AG04450 (cell line): ENCODE data around the gene ALG12. TPM values are rescaled to one million over a fixed set of nuclear protein-coding genes. Genes with fewer than 3 reads are reported as not detected.

Experiments used
- CTCF ChIA-PET: fragments of 300-600, 350-600 bp; formaldehyde crosslinking; extraction: SDS; loops from one replicate; lab custom pipeline; 2022; ENCODE audit warnings: antibody characterized with exemption, inconsistent platforms; lab: Charles Lee
- POLR2A ChIA-PET: fragments of 350-600 bp; formaldehyde crosslinking; extraction: SDS; loops from one replicate; lab custom pipeline; 2021; ENCODE audit warnings: antibody characterized with exemption, inconsistent platforms; lab: Yijun Ruan, JAX
- DNase-seq: peaks from one replicate; pipeline ENCODE4 v3.0.0-alpha.2; 2011; ENCODE audit warnings: low read depth, low spot score
- H3K27ac ChIP-seq: one replicate; pipeline ENCODE4 v1.5.1; 2012; ENCODE audit warnings: low read depth, low read length, control low read depth
- H3K27me3 ChIP-seq: one replicate; pipeline ENCODE4 v1.6.0; 2012; ENCODE audit warnings: low read length; ENCODE audit not compliant: control insufficient read depth, insufficient read depth
- H3K4me3 ChIP-seq: 2 replicates; pipeline ENCODE4 v1.5.1; 2011; ENCODE audit warnings: mild to moderate bottlenecking, low read depth, low read length, control low read depth
- H3K9me3 ChIP-seq: 2 replicates; pipeline ENCODE4 v1.5.1; 2012; ENCODE audit warnings: low read length; ENCODE audit not compliant: control insufficient read depth, insufficient read depth
- polyA plus RNA-seq: library from polyadenylated mRNA; depleted of rRNA; stranded (reverse); fragments of >200 nt; gene quantifications from 2 replicates; pipeline ENCODE4 v1.2.3, GENCODE V29; 2011
- TF ChIP-seq, protein P1 (sequence below): IDR thresholded peaks from 2 replicates; pipeline ENCODE4 v1.5.1; 2011; ENCODE audit warnings: low read depth, low read length, control low read depth, inconsistent platforms

Gene ALG12
- polyA plus RNA-seq, 1 experiment, result 5.6 TPM

DNA sequence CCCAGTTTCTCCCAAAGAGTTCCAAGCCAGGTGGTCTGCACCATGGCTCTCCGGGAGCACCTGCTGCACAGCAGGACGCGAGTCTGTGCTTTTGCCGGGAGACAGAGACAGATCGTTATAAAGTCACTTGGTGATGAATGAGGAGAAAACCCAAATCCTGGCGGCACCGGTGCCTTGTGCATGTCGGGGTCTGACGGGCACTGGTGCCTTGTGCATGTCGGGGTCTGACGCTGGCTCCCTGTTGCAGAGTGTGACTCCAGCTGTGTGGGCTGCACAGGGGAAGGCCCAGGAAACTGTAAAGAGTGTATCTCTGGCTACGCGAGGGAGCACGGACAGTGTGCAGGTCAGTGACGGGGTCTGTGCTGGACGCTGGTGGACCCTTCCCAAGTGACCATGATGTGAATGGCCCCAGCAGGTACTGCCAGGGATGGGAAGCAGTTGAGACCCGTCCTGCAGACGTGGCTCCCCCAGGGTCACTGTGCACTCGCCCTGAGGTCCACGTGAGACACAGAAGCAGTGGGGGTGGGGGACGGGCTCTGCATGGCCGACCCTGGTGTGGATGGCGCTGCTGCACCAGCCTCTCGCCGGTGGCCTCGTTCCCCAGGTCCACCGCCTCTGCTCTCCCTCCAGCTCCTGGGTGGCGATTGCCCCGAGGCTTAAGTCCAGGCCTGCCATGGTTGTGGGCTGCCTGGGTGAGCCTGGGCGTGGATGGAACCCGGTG lies 6.0 kb upstream of the ALG12 start:
- Histone ChIP-seq H3K9me3 (no peaks in the 10 kb centered on the region; the same call in 1 of the 2 replicates), H3K27ac (no peak overlapping the region), H3K4me3 (no peak overlapping the region), H3K27me3 (no peaks in the 10 kb centered on the region)
- ChIA-PET CTCF (no interaction called here), POLR2A (no interaction called here)
- DNase-seq, result no peak
- TF ChIP-seq, protein P1, sequence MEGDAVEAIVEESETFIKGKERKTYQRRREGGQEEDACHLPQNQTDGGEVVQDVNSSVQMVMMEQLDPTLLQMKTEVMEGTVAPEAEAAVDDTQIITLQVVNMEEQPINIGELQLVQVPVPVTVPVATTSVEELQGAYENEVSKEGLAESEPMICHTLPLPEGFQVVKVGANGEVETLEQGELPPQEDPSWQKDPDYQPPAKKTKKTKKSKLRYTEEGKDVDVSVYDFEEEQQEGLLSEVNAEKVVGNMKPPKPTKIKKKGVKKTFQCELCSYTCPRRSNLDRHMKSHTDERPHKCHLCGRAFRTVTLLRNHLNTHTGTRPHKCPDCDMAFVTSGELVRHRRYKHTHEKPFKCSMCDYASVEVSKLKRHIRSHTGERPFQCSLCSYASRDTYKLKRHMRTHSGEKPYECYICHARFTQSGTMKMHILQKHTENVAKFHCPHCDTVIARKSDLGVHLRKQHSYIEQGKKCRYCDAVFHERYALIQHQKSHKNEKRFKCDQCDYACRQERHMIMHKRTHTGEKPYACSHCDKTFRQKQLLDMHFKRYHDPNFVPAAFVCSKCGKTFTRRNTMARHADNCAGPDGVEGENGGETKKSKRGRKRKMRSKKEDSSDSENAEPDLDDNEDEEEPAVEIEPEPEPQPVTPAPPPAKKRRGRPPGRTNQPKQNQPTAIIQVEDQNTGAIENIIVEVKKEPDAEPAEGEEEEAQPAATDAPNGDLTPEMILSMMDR, result no peak

DNA sequence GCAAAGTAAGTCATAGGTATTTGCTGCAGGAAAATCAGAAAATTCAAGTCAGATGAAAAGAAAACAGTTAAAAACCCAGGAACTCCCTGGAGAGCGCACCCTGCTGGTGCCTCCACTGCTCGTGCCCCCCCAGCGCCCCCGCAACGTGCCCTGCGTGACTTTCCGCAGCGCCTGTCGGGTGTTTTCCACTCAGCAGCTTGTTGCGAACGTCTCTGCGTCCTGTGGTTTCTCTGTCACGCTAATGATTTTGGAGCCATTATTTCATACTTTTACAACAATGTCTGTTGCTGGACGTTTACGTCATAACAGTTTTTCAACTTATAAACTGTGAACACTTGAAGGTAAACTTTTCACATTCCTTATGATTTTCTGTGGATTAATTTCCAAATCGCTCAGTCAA lies 5.2 kb upstream of the ALG12 start:
- Histone ChIP-seq H3K27ac (no peak overlapping the region), H3K27me3 (no peaks in the 10 kb centered on the region), H3K4me3 (no peak overlapping the region), H3K9me3 (no peaks in the 10 kb centered on the region; the same call in 1 of the 2 replicates)
- no peak for DNase-seq
- ChIA-PET CTCF (no interaction called here), POLR2A (no interaction called here)
- TF ChIP-seq, protein P1, result peak; percentile 42

DNA sequence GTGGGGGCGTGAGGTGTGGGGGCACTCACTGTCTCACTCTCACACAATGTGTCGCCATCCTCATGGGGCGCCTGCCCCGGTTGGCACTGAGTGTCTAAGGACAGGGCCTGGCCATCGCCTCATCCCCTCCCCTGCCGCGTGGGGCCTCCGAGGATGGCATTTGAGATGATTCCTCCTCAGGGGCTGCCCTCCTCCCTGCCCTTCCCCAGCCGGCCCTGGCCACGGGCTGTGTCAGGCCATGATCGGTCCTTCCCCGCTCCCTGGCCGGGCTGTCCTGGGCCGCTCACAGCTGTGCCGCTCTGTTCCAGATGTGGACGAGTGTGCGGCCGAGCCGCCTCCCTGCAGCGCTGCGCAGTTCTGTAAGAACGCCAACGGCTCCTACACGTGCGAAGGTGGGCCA lies 4.7 kb upstream of the ALG12 start:
- TF ChIP-seq, protein P1, result no peak
- H3K27me3 ChIP-seq, result no peaks in the 10 kb centered on the region
- no peak overlapping the region for H3K4me3 ChIP-seq
- DNase-seq, result no peak
- POLR2A ChIA-PET, result no interaction called here
- H3K9me3 ChIP-seq, result no peaks in the 10 kb centered on the region; the same call in 1 of the 2 replicates
- CTCF ChIA-PET, result no interaction called here
- no peak overlapping the region for H3K27ac ChIP-seq

DNA sequence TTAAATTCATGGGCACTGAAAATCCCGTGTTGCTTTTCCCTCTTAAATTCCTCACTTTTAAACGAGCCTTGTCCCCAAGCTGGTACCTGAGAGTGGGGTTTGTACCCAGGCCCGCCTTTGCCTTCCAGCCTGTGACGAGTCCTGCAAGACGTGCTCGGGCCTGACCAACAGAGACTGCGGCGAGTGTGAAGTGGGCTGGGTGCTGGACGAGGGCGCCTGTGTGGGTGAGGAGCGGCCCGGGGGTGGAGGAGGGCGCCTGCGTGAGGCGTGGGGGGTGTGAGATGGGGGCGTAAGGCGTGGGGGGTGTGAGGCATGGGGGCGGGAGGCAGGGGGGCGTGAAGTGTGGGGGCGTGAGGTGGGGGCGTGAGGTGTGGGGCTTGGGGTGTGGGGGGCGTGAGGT lies 4.2 kb upstream of the ALG12 start:
- ChIA-PET CTCF (no interaction called here), POLR2A (no interaction called here)
- DNase-seq, result no peak
- no peaks in the 10 kb centered on the region for H3K27me3 ChIP-seq
- no peak overlapping the region for H3K4me3 ChIP-seq
- no peak overlapping the region for H3K27ac ChIP-seq
- no peaks in the 10 kb centered on the region; the same call in 1 of the 2 replicates for H3K9me3 ChIP-seq
- TF ChIP-seq, protein P1, result no peak

DNA sequence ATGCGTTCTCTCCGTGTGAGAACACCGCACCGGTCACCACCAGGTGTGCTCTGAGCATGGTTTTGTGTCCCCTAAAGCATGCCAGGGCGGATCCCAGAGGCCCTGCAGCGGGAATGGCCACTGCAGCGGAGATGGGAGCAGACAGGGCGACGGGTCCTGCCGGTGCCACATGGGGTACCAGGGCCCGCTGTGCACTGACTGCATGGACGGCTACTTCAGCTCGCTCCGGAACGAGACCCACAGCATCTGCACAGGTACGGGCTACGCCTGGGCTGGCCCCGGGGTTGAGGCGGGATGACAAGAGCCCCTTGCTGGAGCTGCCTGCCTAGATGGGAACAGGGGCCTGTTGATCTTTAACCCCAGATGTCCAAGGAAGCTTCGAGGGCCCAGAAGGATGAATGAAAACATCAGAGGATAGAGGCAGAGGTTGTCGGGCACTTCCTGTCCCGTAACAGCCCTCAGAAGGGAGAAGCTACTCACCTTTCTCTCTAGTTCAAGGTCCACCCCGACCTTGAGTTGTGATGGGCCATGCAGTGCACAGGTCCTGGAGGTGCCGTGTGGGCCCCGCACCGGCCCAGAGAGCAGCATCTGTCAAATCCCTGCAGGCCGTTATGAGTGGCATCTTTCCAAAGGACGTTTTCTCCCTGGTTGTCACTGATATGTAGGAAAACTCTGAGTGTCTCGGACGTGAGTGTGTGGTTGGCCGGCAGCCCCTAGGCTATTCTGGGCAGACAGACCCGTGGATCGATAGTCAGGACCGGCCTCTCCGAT lies 3.5 kb upstream of the ALG12 start:
- TF ChIP-seq, protein P1, result no peak
- POLR2A ChIA-PET, result no interaction called here
- CTCF ChIA-PET, result no interaction called here
- no peak for DNase-seq
- Histone ChIP-seq H3K27ac (no peak overlapping the region), H3K27me3 (no peaks in the 10 kb centered on the region), H3K9me3 (no peaks in the 10 kb centered on the region; the same call in 1 of the 2 replicates), H3K4me3 (no peak overlapping the region)
